ENCODE measurements around the gene RNPEP.
"Not testable (repeated sequence)": the region's sequence is repeated elsewhere in the genome, so short reads cannot be mapped to it uniquely, and the experiment has no call there.

RNPEP gene

DNA sequence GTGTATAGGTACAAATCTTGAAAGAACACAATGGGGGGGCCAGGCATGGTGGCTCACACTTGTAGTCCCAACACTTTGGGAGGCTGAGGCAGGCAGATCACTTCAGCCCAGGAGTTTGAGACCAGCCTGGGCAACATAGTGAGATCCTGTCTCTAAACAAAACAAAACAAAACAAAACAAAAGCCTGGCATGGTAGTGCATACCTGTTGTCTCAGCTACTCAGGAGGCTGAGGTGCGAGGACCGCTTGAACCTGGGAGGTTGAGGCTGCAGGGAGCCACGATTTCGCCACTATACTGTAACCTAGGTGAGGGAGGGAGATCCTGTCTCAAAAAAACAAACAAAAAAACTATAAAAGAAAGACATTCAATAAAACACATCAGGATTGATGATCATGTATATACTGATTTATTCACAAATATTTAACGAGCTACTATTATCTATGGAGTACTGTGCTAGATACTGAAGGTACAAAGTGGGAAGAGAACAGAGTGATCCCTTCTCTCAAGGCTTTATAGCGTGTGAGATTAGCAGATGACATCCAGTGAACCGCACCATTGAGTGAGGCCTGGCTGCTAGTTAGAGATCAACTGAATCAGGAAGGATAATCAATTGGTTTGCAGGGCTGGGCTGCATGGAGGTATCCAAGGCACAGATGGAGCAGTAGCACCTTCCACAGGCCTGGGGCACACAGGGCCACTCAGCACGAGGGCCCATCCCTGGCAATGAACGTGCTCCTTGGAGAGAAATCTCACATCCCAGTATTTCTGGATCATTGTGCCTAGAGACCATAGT is 54.3 kb downstream of the RNPEP start:
- DNase-seq (ENCODE audit: low read depth), result no peak

DNA sequence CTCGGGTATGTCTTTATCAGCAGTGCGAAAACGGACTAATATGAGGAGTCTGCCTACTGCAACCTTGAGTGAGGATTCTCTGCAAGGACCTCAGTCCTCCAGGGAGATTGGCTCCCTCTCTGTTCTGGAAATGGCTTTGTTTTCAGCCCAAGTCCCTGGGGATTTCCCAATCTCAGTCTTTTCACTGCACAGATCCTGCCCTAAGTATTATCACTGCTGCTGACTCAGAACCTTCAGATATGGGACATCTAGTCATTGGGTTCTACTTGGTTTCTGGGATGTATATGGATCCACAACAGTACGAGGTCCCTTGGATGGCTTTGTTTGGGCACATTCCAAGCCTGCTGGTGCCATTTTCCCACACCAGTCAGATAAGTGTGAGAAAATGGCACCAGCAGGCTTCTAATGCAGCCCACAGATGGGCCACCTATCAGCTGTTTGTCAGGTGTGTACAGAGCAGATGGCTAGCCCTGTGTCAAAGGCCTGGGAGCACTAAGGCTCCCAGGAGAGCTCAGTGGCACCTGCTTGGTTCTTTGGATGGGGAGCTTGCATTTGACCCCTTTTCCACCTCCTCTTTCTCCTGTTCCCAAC is 55.4 kb downstream of the RNPEP start:
- DNase-seq (ENCODE audit: low read depth), result no peak

DNA sequence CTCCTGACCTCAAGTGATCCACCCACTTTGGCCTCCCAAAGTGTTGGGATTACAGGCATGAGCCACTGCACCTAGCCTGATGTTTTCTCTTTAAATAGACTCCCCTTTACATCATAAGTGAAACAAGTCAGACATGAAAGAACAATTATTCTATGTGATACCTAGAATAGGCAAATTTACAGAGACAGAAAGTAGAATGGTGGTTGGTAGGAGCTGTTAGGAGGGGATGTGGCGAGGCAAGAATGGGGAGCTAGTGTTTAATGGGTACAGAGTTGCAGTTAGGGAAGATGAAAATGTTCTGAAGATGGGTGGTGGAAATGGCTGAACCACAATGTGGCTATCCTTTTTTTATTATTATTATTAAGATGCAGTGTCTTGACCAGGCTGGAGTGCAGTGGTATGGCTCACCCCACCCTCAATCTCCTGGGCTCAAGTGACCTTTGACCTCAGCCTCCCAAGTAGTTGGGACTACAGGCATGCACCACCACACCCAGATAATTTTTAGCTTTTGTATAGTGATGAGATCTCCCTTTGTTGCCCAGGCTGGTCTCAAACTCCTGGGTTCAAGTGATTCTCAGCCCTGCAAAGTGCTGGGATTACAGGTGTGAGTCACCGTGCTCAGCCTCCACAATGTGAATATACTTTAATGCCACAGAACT is 56.4 kb downstream of the RNPEP start:
- DNase-seq (ENCODE audit: low read depth), result no peak

DNA sequence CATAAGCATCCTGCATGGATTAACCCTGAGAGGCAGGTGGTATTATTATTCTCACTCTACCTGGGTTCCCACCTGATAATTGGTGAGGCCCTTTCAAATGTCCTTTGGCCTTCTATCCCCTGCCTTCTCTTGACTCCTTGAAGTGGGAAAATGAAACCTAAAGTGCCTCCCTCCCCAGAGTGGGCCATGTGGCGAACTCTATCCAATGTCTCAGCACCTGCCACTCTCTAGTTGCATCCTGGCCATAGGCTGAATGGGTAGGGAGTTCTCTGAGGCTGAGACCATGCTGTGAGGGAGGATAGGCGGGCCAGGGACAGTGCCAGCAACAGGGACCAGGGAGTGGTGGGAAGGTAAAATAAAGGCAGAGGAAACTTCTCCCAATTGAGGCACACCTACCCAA is 63.3 kb downstream of the RNPEP start:
- no peak for DNase-seq (ENCODE audit: low read depth)

DNA sequence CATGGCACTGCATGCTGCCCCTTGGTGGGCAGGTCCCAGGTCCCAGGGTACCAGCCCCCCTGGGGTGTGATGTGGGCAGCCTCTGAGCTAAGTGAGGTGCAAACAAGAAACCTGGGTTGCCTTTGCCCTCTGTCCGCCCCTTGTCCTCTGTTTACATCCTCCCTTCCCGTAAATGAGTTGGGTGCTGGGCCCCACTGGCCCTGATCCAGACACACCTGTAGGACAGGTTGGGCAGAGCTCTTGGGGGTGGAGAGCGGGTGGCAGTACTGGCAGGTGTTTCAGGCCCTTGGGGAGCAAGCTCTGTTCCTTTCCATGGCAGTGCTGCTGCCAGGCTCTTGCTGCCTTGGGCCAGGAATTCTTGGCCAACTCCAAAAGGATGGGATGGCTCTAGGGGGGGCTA is 63.8 kb downstream of the RNPEP start:
- no peak for DNase-seq (ENCODE audit: low read depth)

DNA sequence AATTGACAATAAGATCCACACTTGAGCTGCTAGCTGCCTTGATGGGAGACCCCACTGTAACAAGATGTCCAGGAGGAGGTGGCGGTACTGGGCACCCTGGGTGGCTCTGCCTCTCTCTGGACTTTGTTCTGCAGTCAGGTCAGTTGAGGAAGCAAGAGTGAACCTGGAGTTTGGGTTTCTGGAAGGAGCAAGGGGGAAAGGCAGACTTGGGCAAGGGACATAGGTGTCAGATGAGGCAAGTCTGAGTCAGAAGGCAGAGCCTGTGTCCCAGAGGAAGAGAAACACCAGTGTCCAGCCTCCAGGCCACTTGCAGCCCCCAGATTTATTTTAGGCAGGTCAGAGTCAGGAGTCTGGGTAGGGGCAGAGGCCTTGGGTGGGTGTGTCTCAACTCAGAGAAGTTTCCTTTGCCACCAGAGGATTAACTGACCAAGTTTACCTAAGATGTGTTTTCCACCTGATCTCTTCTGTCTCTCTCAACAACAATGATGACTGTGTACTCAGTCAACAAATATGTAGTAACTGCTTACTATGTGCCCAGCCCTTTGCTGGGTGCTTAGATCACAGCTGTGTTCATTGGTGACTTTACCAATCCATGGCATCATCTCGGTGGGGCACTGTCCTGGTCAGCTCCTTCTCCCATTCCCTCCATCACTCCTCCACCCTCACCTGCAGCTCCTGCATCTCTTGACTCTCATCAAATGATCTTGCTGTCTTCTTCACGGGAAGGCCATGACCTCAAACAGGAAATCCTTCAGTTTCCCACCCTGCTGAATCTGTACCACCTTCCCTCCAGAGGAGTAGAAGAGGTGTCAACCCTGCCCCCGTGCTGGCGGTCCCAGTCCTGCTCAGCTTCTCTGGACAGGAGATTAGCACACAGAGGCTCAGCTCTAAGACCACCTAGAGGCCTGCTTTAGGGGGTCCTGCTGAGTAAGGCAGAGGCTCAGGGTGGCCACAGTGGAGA is 64.6 kb downstream of the RNPEP start:
- no peak for DNase-seq (ENCODE audit: low read depth)

DNA sequence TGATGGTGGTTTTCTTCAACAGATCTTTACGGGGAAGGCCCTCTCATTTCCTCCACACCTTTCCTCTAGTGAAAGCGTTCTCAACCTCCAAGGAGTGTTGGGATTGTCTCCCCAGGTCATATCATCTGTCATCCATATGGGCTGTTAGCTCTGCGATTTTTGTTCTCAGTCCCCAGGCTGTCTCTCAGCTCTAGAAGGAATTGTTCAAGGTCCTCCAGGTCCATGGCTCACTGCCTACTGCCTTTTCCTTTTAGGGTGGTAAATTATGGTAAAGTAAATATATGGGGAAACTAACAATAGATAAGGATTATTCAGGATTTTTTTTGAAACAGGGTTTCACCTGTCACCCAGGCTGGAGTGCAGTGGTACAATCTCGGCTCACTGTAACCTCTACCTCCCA is 65.5 kb downstream of the RNPEP start:
- DNase-seq (ENCODE audit: low read depth), result no peak

DNA sequence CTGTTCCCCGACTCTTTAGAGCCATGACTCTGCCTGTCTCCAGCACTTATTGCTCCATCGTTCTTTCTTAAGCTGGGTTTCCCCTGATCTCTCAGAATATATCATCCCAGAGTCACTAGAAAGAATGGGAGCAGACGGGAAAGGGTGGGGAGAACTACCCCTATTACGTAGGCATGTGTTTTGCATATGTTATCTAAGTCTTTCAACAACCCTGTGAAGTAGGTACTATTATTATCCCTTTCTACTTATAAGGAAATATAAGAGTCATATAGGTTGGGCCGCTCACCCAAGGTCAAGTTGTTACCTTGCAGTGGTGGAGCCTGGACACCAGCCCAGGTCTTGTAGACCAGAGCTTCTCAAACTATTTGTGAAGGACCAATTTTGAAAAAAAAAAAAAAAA is 66.7 kb downstream of the RNPEP start:
- no peak for DNase-seq (ENCODE audit: low read depth)

DNA sequence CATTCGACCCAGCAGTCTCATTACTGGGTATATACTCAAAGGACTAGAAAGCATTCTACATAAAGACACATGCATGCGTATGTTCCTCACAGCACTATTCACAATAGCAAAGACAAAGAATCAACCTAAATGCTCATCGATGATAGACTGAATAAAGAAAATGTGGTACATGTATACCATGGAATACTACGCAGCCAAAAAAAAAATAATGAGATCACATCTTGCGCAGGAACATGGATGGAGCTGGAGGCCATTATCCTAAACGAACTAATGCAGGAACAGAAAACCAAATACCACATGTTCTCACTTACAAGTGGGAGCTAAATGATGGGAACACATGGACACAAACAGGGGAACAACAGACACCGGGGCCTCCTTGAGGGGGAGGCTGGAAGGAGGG is 71.6 kb downstream of the RNPEP start:
- DNase-seq (ENCODE audit: low read depth), result no peak

DNA sequence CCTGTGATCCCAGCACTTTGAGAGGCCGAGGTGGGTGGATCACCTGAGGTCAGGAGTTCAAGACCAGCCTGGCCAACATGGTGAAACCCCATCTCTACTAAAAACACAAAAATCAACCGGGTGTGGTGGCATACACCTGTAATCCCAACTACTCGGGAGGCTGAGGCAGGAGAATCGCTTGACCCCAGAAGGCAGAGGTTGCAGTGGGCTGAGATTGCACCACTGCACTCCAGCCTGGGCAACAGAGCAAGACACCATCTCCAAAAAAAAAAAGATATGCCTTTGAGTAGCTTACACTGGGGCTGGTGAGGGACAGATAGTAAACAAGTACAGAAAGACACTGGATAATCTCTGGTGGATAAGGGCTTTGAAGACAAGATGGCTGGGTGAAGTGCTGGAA is 72.2 kb downstream of the RNPEP start:
- not testable (repeated sequence) for DNase-seq (ENCODE audit: low read depth)

Measured in stimulated activated CD8-positive, alpha-beta memory T cell treated with anti-CD3 and anti-CD28 coated beads, Interleukin-15, amount 100 ng/mL, for 1 hour (primary cell).